Left ventricle myocardium superior (tissue), 1 donor: ENCODE results near the gene ZNF407. TPM values are rescaled to one million over a fixed set of nuclear protein-coding genes. Genes with fewer than 3 reads are reported as not detected.

Experiments used
- ATAC-seq: fragments of 200-7000 bp; cut with Tn5 transposase; one replicate; pipeline ENCODE4 v1.9.1; 2020; ENCODE audit warnings: mild to moderate bottlenecking, moderate library complexity
- DNase-seq: peaks from one replicate; pipeline ENCODE4 v3.0.0-alpha.2; 2020
- intact Hi-C: fragments of 100-400 bp; cut with micrococcal nuclease; formaldehyde crosslinking; loops from one replicate; pipeline ENCODE4 v1.11.0; 2022
- total RNA-seq: library from RNA; stranded (reverse); fragmentation: NEBNext Ultra II Directional; extraction: Animal tissue kit (Norgen Biotek cat#: 25700); gene quantifications from one replicate; pipeline ENCODE4 v1.2.1, GENCODE V29; 2021
- donor health status: DM: no; HTN: yes; CAD: no; lungs with severe emphysema.

Gene ZNF407
- total RNA-seq, 1 donor from 2014 or later: 12.0 TPM

GRCh38 chr18:74702950-74703349 lies 105.3 kb downstream of the ZNF407 start:
- ATAC-seq (no peak), DNase-seq (no peak)
- intact Hi-C loops: no loop called here

DNA sequence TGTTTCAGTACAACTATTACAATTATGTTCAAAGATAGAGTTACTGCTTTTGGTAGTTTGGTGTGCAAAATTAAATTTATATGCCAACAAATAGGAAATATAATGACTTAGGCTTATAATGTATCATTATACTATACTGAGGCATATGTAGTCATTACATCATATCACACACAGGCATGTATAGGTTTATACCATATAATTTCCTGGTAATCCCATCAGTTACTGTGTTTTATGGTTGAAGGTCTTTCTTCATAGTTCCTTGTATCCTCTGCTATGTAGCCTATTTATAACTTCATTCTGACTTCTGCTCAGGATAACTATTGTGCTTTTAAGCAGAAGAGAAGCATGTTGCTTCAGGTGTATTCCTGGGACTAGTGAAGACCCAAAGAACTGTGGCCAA lies 110.5 kb downstream of the ZNF407 start:
- DNase-seq (no peak), ATAC-seq (no peak)
- intact Hi-C loops: no loop called here

DNA sequence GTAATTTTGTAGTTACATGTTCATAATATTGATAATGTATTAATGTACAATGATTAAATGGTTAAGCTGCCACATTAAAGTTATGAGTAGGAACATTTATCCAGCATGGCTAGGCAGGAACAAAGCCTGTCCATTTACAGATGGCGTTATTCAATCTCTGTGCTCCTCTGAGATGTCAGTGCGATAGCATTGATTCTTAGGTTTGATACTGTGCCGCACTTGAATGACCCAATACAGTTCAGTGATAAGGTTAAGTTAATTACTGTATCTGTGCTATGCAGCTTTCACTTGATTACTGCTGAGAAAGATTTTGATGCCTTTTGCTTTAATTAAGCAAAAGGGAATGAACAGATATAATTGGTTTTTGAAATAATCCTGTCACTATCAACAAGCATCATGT lies 111.8 kb downstream of the ZNF407 start:
- DNase-seq: no peak
- intact Hi-C loops: no loop called here
- ATAC-seq: no peak

- ATAC-seq: no peak
- no peak for DNase-seq
- intact Hi-C loops: no loop called here
Observed at GRCh38 chr18:74714120-74714519, 116.5 kb downstream of the ZNF407 start.

DNA sequence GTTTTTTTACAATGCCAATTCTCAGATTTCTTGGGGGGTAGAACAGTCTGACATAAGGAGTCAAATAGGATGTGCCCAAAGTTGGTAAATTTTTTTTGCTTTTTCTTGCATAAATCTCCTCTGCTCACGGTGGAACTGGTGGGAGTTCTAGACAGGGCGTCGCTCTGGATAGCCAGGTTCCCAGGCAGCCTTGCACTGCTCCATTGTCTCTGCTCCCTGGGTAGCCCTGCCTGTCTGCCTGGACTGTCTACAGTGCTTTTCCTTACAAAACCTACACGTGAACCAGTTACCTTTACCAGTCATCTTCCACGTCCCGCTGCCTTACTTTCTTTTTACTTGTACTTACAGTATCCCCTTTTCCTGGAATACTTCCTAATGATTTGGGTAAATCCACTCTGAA lies 117.1 kb downstream of the ZNF407 start:
- ATAC-seq: no peak
- intact Hi-C loops: no loop called here
- no peak for DNase-seq

GRCh38 chr18:74715306-74715705 lies 117.6 kb downstream of the ZNF407 start:
- intact Hi-C loops: no loop called here
- DNase-seq (no peak), ATAC-seq (no peak)

GRCh38 chr18:74715865-74716712 lies 118.4 kb downstream of the ZNF407 start:
- DNase-seq: no peak
- no peak for ATAC-seq
- intact Hi-C loops: no loop called here

DNA sequence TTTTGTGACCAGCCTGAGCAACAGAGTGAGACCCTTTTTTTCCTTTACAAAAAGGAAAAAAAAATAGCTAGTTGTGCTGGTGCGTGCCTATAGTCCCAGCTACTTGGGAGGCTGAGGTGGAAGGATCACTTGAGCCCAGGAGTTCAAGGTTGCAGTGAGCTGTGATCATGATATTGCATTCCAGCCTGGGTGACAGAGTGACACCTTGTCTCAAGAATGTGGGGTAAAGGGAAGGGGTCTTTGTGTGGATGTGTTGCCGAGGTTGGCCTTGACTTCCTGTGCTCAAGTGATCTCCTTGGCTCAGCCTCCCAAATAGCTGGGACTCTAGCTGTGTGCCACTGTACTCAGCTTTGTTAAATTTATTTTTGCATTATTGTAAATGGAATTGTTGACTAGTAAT lies 120.6 kb downstream of the ZNF407 start:
- intact Hi-C loops: no loop called here
- DNase-seq (no peak), ATAC-seq (no peak)

DNA sequence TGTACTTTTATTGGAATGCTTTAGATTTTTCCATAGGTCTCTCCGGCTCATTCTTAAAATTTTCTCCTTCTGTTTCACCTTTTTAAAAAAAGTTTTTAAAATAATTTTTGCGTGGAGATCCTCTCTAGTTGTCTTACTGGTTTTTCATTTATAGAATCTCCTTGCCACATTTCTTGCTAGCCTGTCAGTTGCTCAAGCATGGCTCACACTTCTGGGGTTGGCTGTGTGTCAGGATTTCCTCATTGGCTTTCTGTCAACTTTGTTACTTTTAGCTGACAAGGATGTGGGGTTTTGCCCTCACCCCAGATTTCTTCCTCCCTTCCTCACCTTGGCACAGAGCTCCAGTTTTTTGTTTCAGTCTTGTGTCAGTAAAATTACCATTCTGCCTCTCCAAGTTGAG lies 124.6 kb downstream of the ZNF407 start:
- DNase-seq: no peak
- no peak for ATAC-seq
- intact Hi-C loops: no loop called here

DNA sequence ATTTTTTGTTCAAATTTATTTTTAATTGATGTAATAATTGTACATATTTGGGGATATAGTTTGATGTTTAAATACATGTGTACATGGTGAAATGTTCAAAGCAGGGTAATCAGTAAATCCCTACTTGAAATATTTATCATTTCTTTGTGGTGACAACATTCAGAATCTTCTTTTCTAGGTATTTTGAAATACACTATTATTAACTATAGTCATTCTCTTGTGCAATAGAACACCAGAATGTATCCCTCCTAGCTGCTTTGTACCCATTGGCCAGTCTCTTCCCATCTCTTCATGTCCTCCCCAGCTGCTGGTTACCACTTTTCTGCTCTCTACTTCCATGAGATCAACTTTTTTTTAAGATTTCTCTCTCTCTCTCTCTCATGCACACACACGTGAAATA lies 126.5 kb downstream of the ZNF407 start:
- ATAC-seq: no peak
- DNase-seq: no peak
- intact Hi-C loops: no loop called here

DNA sequence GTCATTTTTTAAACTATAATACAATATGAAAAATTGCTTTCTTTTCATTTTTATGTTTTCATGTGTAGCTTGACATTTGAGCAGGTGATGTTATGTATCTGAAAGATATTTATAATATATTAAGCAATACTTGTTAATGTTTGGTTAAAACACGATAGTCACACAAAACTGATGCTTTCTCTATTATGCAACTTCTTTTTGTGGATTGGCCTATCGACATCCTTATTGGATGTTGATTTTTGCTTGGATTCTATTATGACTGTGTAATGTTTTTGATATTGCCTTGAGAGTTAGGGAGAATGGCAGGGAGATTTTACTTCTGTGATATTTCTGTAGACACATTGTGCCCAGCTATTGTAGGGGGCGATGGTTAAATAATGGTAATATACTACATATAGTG lies 128.0 kb downstream of the ZNF407 start:
- ATAC-seq (no peak), DNase-seq (no peak)
- intact Hi-C loops: no loop called here

DNA sequence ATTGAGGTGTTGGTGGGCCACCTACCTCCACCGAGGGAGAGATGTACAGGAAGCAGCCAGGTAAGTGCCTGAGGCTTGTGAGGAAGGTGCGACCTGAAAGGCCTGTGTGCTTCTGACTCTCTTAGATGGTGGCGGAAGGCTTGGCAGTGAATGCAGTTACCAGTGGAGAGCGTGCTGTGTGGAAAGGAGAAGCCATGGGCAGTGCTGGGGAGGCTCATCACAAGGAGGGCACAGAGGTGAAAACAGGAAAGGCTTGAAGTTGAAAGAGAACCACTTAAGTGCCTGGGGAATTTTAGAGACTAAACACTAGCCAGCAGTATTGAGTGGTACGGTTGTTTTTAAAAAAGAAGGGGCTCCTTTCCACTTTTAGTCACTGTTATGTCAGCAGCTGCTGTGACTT lies 130.9 kb downstream of the ZNF407 start:
- ATAC-seq (no peak), DNase-seq (no peak)
- intact Hi-C loops: no loop called here

DNA sequence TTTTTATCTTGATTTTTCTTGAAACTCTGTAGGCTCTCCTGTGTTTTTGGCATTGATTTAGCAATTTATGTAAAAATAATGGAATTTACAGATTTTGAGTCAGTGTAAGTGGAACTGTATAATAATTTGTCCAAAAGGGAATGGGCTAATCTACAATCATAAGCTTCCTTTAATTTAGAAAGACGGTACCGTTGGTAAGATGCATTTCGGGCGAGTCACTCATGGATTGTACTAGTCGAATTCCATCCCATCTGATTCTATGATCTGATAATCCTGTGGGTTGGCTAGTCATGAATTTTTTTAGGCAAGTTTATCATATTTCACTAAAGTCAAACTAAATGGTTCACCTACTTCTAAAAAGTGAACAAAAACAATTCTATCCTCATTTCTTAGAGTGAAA lies 133.4 kb downstream of the ZNF407 start:
- no peak for ATAC-seq
- DNase-seq: no peak
- intact Hi-C loops: no loop called here

DNA sequence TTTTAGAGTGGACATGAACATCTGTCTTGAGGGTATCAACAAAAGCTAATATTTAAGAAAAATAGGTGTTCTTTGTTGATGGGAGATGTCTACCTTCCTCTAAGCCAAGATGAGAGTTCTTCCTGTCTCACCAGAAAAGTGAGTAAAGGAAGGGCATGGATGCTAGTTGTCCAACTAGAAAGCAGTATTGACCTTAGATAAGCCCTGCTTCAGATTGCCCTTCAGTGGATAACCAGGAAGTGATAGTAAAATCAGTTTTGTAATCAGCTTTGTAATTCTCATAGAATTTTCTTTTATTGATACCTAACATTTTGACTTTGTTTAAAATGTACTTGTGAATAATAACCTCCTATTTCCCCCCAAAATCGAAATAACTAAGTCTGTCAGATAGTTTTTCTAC lies 134.7 kb downstream of the ZNF407 start:
- ATAC-seq (no peak), DNase-seq (no peak)
- intact Hi-C loops: no loop called here

DNA sequence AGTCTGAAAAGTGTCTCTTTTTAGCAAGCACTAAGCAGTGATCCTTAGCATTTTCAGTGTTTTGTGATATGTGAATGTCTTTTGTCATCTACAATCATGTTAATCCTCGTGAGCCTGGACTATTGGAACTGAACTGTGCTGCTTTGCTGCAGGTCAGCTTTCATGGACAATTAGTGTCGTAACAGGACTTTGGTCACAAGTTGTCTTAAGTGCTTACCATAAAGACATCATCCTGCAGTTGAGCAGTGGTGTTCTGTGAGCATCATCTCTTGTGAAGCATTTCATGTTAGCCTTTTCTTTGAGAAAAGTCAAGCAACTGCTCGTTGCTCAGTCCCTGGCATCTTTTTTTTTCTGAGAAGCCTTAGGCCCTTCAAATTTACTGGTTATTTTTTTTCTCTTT lies 135.9 kb downstream of the ZNF407 start:
- ATAC-seq (no peak), DNase-seq (no peak)
- intact Hi-C loops: no loop called here

- ATAC-seq (no peak), DNase-seq (no peak)
- intact Hi-C loops: no loop called here
Observed at GRCh38 chr18:74734013-74734444, 136.4 kb downstream of the ZNF407 start.

GRCh38 chr18:74739926-74740325 lies 142.3 kb downstream of the ZNF407 start:
- DNase-seq: no peak
- intact Hi-C loops: no loop called here

DNA sequence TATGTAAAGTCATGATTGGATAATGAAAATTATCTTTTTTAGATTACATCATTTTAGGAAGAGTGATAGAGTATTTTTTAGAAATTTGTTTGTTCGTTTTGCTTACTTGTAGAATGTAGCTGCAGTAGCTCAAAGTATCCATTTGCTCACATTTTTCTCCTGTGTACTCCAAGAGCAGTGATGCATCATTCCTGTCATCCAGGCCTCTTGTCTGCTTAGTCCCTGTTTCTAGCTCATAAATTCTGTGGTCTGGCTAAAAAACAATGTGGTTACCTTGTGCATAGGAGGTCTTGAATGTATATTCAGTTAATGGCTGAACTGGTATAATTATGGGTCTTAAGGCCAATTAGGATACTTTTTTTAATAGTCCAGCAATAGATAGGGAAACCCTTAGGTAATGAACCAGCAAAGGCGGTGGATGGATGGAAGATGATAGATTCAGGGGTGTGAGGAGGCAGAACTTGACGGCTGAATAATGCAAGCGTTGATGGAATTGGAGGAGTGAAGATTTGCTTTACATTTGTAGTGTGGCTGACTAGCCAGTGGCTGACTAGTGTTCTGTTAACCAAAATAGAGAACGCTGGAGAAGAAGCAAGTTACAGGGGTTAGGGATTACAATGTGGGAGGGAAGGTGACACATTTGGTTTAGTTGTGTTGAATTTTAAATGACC lies 145.0 kb downstream of the ZNF407 start:
- intact Hi-C loops: no loop called here

More at GRCh38 chr18:74739926-74740325, 142.3 kb downstream of the ZNF407 start:
- no peak for ATAC-seq

DNA sequence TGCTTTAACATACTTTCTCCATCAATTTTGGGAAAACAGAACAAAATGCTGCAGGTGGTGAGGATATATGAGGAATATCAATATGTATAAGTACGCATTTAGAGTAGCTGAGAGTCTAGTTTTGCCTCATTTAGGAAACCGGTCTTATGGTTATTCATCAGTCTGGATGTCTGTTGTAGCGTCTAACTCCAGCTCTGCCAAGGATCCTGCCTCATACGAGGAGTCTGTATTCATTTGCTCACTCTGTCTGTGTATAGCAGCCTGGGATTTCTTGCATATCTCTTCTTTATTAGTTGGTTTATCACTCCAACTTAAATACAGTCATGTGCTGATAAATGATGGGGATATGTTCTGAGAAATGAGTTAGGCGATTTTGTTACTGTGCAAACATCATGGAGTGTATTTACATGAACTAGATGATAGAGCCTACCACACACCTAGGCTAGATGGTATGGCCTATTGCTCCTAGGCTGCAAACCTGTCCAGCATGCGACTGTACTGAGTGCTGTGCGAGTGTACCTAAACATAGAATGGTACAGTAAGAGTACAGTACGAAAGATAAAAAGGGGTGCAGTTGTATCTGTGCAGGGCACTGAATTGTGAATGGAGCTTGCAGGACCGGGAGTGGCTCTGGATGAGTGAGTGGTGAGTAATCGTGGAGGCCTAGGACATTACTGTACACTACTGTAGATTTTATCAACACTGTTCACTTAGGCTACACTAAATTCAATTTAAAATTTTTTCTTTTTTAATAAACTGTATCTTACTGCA lies 148.1 kb downstream of the ZNF407 start:
- ATAC-seq (no peak), DNase-seq (no peak)
- intact Hi-C loops: no loop called here

More for the DNA sequence above, 145.0 kb downstream of the ZNF407 start:
- no peak for DNase-seq
- ATAC-seq: no peak

GRCh38 chr18:74748809-74749208 lies 151.1 kb downstream of the ZNF407 start:
- ATAC-seq (no peak), DNase-seq (no peak)
- intact Hi-C loops: no loop called here
